T-helper 22 cell (primary cell): ENCODE data around the gene KCTD1.

Source experiments
- DNase-seq: peaks from one replicate; pipeline ENCODE4 v3.0.0-alpha.2; 2020; ENCODE audit warnings: low read depth

KCTD1 gene

DNA sequence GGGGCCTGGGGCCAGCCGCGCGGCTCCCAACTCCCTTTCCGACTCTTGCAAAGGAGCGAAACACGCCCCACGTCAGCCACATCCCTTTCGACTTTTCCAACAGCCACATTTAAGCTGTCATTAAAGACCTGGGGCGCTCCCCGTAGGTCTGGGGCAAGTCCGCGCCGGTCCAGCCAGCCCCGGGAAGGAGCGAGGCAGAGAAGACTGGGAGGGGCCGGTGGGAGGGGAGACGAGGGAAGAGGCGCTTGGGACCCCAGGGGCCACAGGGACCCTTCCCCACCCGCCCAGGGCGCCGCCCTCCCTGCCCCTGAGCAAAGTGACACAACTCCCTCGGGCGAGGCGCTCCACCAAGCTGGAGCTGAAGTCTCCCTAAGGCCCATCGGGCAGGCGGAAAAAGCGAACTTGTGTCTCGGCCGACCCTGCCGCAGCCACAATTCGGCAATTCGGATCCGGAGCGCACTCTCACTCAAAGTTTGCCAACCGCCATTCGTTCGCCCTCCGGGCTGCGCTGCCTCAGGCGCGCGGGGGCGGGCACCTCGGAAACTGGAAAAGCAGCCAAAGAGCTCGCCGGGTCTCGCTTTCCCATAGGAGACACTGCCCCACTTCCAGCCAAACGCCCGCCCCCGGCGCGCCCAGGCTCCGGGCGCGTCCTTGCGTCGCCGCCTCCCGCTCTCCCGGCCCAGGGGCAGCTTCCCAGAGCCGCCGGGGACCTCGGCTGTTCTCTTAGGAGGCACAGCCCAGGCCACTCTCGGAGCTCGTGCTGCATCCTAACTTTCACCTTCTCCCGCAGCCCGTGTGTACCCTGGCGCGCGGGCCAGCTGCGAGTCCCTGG lies 1.1 kb upstream of the KCTD1 start:
- no peak for DNase-seq

- DNase-seq: no peak
Measured at GRCh38 chr18:26547646-26548414, 523 bp downstream of the KCTD1 start.

GRCh38 chr18:26546875-26547645 lies 1.3 kb downstream of the KCTD1 start:
- DNase-seq: no peak

- no peak for DNase-seq
Measured at GRCh38 chr18:26546170-26546874, 2.0 kb downstream of the KCTD1 start.

GRCh38 chr18:26545335-26546123 lies 2.8 kb downstream of the KCTD1 start:
- no peak for DNase-seq

DNA sequence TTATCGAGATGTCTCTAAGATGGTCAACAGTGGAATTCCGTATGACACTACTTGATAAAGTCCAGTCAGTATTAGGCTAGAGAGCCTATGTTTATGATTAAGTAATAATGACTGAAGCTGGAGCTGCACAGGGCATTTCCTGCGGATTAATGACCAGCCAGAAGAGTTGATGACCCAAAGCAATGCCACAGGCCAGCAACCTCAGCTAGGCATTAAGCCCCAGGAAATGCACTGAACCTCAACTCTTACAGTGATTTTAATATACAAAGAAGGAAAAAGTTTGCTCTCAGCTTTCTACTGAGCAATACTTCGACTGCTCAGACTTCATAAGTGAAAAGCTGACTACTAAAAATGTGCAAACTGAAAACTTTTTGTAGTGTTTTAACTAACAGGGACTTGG lies 3.9 kb downstream of the KCTD1 start:
- DNase-seq: no peak

GRCh38 chr18:26543373-26543772 lies 5.0 kb downstream of the KCTD1 start:
- DNase-seq: no peak

DNA sequence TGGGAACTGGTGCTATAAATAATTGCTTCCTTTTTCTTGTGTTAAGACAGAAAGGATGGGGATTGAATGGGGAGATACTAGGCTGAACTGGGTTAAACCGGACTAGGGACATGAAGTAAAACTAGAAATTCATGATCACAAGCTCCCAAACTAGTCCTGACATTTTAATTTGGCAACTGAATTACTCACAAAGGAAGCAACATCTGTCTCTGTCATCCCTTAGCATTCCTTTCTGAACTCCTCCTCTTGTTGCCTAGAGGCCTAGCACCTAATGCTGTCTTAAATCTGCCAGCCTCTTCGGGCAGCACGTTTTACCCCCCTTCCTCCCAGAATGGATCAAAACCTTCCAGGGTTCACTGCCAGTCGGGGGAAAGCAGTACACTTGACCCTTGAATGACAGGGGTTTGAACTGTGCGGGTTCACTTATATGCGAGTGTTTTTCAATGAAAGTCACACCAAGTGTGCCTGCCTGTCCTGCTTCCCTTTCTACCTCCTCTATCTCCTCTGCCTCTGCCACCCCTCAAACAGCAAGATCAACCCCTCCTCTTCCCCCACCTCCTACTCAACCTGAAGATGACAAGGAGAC lies 8.2 kb downstream of the KCTD1 start:
- no peak for DNase-seq

- DNase-seq: no peak
Measured at GRCh38 chr18:26538524-26538923, 9.8 kb downstream of the KCTD1 start.

GRCh38 chr18:26536664-26537063 lies 11.7 kb downstream of the KCTD1 start:
- DNase-seq: no peak

- DNase-seq: no peak
Measured at GRCh38 chr18:26536032-26536431, 12.3 kb downstream of the KCTD1 start.

DNA sequence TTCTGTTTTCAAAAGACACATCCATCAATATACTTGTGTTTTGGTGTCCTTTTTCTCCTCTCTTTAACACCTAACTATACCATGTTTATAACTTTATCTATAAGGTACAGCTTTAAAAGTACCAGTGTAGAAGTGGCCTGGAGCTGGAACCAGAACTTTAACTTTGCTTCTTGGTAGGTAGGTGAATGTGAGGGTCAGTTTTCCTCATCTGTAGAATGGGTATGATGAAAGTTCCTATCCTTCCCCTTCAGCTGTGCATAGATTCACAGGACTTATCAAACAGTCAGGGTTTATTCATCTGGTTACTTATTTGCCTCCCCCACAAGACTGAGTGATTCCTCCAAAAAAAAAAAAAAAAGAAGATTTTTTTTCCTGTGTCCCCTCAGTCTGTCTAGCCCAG lies 12.7 kb downstream of the KCTD1 start:
- DNase-seq: no peak

- DNase-seq: no peak
Measured at GRCh38 chr18:26532367-26533340, 15.7 kb downstream of the KCTD1 start.

DNA sequence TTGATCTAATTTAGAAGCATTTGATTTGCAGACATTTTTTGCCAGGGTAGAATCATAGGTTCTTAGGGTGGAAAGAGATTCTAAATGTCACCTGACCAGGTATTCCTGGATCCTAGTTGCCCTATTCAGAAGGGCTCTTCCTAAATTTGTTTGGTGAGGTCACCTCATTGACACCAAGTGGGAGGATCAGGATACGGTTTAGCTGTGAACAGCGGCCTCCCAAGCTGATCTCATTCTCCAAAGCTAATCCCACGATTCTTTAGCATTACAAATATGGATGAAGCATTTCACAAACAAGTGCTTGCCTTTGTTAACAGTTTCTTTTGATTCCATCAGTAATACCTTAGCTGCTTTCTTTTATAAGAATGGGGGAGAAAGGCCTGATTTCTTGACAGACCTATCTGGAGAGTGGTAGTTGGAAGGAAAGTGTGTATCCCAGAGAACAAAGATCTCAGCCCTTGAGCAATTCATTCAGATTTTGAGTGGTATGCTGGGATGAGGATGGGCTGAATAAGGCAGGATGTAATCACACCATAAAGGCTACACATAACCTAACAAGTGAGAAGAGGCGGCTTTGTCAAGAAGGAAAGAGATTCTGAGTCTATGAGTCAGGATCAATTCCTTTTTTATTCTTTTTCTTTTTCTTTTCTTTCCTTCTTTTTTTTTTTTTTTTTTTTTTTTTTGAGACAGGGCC lies 16.6 kb downstream of the KCTD1 start:
- DNase-seq: no peak

- DNase-seq: no peak
Measured at GRCh38 chr18:26526966-26527234, 21.5 kb downstream of the KCTD1 start.

- no peak for DNase-seq
Measured at GRCh38 chr18:26526128-26526965, 22.0 kb downstream of the KCTD1 start.

- DNase-seq: no peak
Measured at GRCh38 chr18:26524504-26525351, 23.6 kb downstream of the KCTD1 start.
